CD14-positive monocyte (primary cell): ENCODE measurements around the gene EBF3. TPM values are rescaled to one million over a fixed set of nuclear protein-coding genes. Genes with fewer than 3 reads are reported as not detected.
"Not testable (repeated sequence)": the region's sequence is repeated elsewhere in the genome, so short reads cannot be mapped to it uniquely, and the experiment has no call there.

Experiments
- DNase-seq, 3 donors: peaks; one replicate each; pipeline ENCODE4 v3.0.0-alpha.2; 2011 to 2022
- H2AFZ ChIP-seq: 2 replicates; pipeline ENCODE4 v1.6.0; 2012; ENCODE audit warnings: mild to moderate bottlenecking, low read depth, low read length, inconsistent platforms; ENCODE audit not compliant: insufficient read depth, poor library complexity, severe bottlenecking
- H3K27ac ChIP-seq, 2 donors: 1 replicate in 1 of 2; 2 replicates in 1 of 2; pipeline ENCODE4 v1.5.1; 2012 to 2013; ENCODE audit warnings: low read length in 2 of 2, control low read depth in 1 of 2, inconsistent platforms in 1 of 2, low read depth in 1 of 2, mild to moderate bottlenecking in 1 of 2
- H3K27me3 ChIP-seq, 2 donors: one replicate each; pipeline versions ENCODE4 v1.6.0 to v1.6.1; 2011 to 2013; ENCODE audit warnings: low read length in 2 of 2; ENCODE audit not compliant: control insufficient read depth in 2 of 2, insufficient read depth in 2 of 2
- H3K36me3 ChIP-seq, 2 donors: replicated peaks in 1 of 2; 1 replicate in 1 of 2; 2 replicates in 1 of 2; pipeline versions ENCODE4 v1.5.1 to v1.6.1; 2012 to 2013; ENCODE audit warnings: low read length in 2 of 2, control low read depth in 1 of 2, inconsistent platforms in 1 of 2, mild to moderate bottlenecking in 1 of 2; ENCODE audit not compliant: insufficient read depth in 2 of 2, control insufficient read depth in 1 of 2
- H3K4me1 ChIP-seq, 2 donors: 1 replicate in 1 of 2; 2 replicates in 1 of 2; pipeline versions ENCODE4 v1.5.1 to v1.6.1; 2012 to 2013; ENCODE audit warnings: low read length in 2 of 2, control low read depth in 1 of 2, inconsistent platforms in 1 of 2, mild to moderate bottlenecking in 1 of 2, moderate library complexity in 1 of 2; ENCODE audit not compliant: insufficient read depth in 2 of 2, control insufficient read depth in 1 of 2
- H3K4me2 ChIP-seq: replicated peaks from 2 replicates; pipeline ENCODE3; 2012; ENCODE audit warnings: low read length, moderate library complexity, mild to moderate bottlenecking; ENCODE audit not compliant: poor library complexity, severe bottlenecking; ENCODE audit errors: extremely low read depth
- H3K4me3 ChIP-seq, 3 experiments: fragments of 200-600 bp in 1 of 3; sonication (generic) in 1 of 3; replicated peaks in 1 of 3; 1 replicate in 2 of 3; 2 replicates in 1 of 3; pipeline ENCODE4 v1.5.1; 2011 to 2013; ENCODE audit warnings: low read length in 3 of 3, mild to moderate bottlenecking in 3 of 3, control low read depth in 2 of 3, low read depth in 2 of 3, inconsistent platforms in 1 of 3, moderate library complexity in 1 of 3
- H3K79me2 ChIP-seq: 2 replicates; pipeline ENCODE4 v1.6.0; 2012; ENCODE audit warnings: mild to moderate bottlenecking, control low read depth, inconsistent platforms, low read length, moderate library complexity; ENCODE audit not compliant: insufficient read depth
- H3K9ac ChIP-seq: 2 replicates; pipeline ENCODE4 v1.6.0; 2017; ENCODE audit warnings: low read length, mild to moderate bottlenecking; ENCODE audit not compliant: insufficient read depth, poor library complexity, severe bottlenecking
- H3K9me3 ChIP-seq, 2 donors: replicated peaks in 1 of 2; 1 replicate in 1 of 2; 2 replicates in 1 of 2; pipeline versions ENCODE4 v1.5.1 to v1.6.1; 2012 to 2013; ENCODE audit warnings: low read length in 2 of 2, control low read depth in 1 of 2; ENCODE audit not compliant: control insufficient read depth in 1 of 2, insufficient read depth in 1 of 2
- H4K20me1 ChIP-seq: 2 replicates; pipeline ENCODE4 v1.6.0; 2012; ENCODE audit warnings: mild to moderate bottlenecking, low read length, control low read depth, moderate library complexity; ENCODE audit not compliant: insufficient read depth
- H3K27ac Mint-ChIP-seq, 7 donors: one replicate each; pipeline ENCODE4 v1.8.0; 2020; ENCODE audit warnings: mild to moderate bottlenecking in 7 of 7, mixed read lengths in 7 of 7, moderate library complexity in 6 of 7, inconsistent platforms in 2 of 7
- H3K27me3 Mint-ChIP-seq, 3 donors: one replicate each; pipeline ENCODE4 v1.8.0; 2021 to 2022; ENCODE audit warnings: low read depth in 3 of 3, mild to moderate bottlenecking in 3 of 3, mixed read lengths in 3 of 3, moderate library complexity in 3 of 3, inconsistent platforms in 1 of 3
- H3K36me3 Mint-ChIP-seq, 2 donors: one replicate each; pipeline ENCODE4 v1.8.0; 2020; ENCODE audit warnings: mixed read lengths in 2 of 2, inconsistent platforms in 1 of 2, mild to moderate bottlenecking in 1 of 2
- H3K4me1 Mint-ChIP-seq: one replicate; pipeline ENCODE4 v1.8.0; 2020; ENCODE audit warnings: mild to moderate bottlenecking, mixed read lengths
- H3K4me3 Mint-ChIP-seq, 2 donors: one replicate each; pipeline ENCODE4 v1.8.0; 2020; ENCODE audit warnings: mild to moderate bottlenecking in 2 of 2, mixed read lengths in 2 of 2, moderate library complexity in 1 of 2
- H3K9me3 Mint-ChIP-seq, 7 donors: one replicate each; pipeline ENCODE4 v1.8.0; 2020 to 2022; ENCODE audit warnings: mixed read lengths in 7 of 7, mild to moderate bottlenecking in 6 of 7, moderate library complexity in 6 of 7, inconsistent platforms in 2 of 7
- CTCF ChIP-seq: fragments of 200-600 bp; IDR thresholded peaks from one replicate; pipeline ENCODE4 v1.8.0; 2022; ENCODE audit warnings: antibody characterized with exemption, mild to moderate bottlenecking
- WGBS: methylation state at CpG from one replicate; pipeline ENCODE4 v1.1.5; 2013; ENCODE audit warnings: missing lambda C conversion rate; ENCODE audit not compliant: insufficient coverage; 5-methylcytosine and 5-hydroxymethylcytosine counted together
- intact Hi-C, 2 donors: fragments of 100-400 bp; cut with micrococcal nuclease; formaldehyde crosslinking; loops; one replicate each; pipeline versions ENCODE4 v1.15.0 to v1.15.1; 2023
- polyA plus RNA-seq, 3 donors: library from polyadenylated mRNA; depleted of rRNA in 1 of 3; unstranded in 2 of 3; stranded (reverse) in 1 of 3; fragments of 300-500 nt in 2 of 3; fragments of >200 nt in 1 of 3; fragmentation: Illumina TruSeq in 2 of 3; gene quantifications; 1 replicate in 2 of 3; 2 replicates in 1 of 3; pipeline ENCODE4 v1.2.3, GENCODE V29; 2012 to 2021

Gene EBF3
- polyA plus RNA-seq, 3 donors = not detected

GRCh38 chr10:129921065-129921670 lies 42.9 kb downstream of the EBF3 start:
- H3K79me2 ChIP-seq = no peaks in the 10 kb centered on the region
- no peaks in the 10 kb centered on the region for H3K4me1 Mint-ChIP-seq
- intact Hi-C loops = no loop called here
- no peak overlapping the region for H2AFZ ChIP-seq
- WGBS = 96% methylated on average over 18 of the region's 18 CpGs
- no peak for DNase-seq
- H3K27ac Mint-ChIP-seq = no peak overlapping the region
- H3K27me3 Mint-ChIP-seq = peaks cover 2 to 4% (median 2%) of the 10 kb centered on the region in 3 donors
- no peak overlapping the region for H3K9ac ChIP-seq
- H3K27me3 ChIP-seq = no peaks in the 10 kb centered on the region
- TF ChIP-seq CTCF = no peak
- H4K20me1 ChIP-seq = no peaks in the 10 kb centered on the region
- H3K27ac ChIP-seq = no peak overlapping the region
- H3K4me3 Mint-ChIP-seq = no peak overlapping the region
- no peak overlapping the region for H3K4me2 ChIP-seq
- no peak overlapping the region for H3K4me3 ChIP-seq
- H3K36me3 Mint-ChIP-seq = no peaks in the 10 kb centered on the region
- no peaks in the 10 kb centered on the region for H3K4me1 ChIP-seq
- peaks cover 0 to 7% (median 2%) of the 10 kb centered on the region in 7 donors for H3K9me3 Mint-ChIP-seq
- H3K36me3 ChIP-seq = no peaks in the 10 kb centered on the region
- no peaks in the 10 kb centered on the region for H3K9me3 ChIP-seq

DNA sequence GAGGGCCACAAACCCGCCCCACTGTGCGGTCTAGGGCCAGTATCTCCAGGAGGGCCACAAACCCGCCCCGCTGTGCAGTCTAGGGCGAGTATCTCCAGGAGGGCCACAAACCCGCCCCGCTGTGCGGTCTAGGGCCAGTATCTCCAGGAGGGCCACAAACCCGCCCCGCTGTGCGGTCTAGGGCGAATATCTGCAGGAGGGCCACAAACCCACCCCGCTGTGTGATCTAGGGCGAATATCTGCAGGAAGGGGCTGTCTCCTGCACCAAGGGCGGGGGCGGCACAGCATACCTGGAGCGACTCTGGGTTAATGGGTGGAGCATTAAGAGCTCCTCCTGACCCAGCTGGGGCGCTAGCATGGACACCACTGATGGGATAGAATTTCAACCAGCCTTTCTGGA lies 43.9 kb downstream of the EBF3 start:
- H4K20me1 ChIP-seq, H3K27me3 Mint-ChIP-seq, H3K27ac Mint-ChIP-seq, H3K4me3 ChIP-seq, H3K36me3 Mint-ChIP-seq, DNase-seq, H3K27me3 ChIP-seq, H3K4me1 Mint-ChIP-seq, H3K9ac ChIP-seq, H3K4me2 ChIP-seq, H3K4me1 ChIP-seq, H3K9me3 ChIP-seq, H3K9me3 Mint-ChIP-seq, H3K79me2 ChIP-seq, H3K27ac ChIP-seq, H3K4me3 Mint-ChIP-seq, intact Hi-C loops, H2AFZ ChIP-seq, H3K36me3 ChIP-seq: not testable (repeated sequence)
- 100% methylated on average over 9 of the region's 18 CpGs for WGBS
